Kidney (tissue), 14 donors: Measurements from ENCODE around the gene SLC12A6. TPM values are rescaled to one million over a fixed set of nuclear protein-coding genes. Genes with fewer than 3 reads are reported as not detected.

Source experiments
- DNase-seq, 5 donors: peaks; one replicate each; pipeline ENCODE4 v3.0.0-alpha.2; 2013 to 2020
- FAIRE-seq: peaks from 2 replicates; lab custom pipeline; 2012; peaks lifted over from hg19 to GRCh38; lab: Jason Lieb, UNC
- H3K27ac ChIP-seq, 2 donors: one replicate each; pipeline ENCODE4 v1.7.0; 2013; ENCODE audit warnings: low read depth in 2 of 2, low read length in 2 of 2, inconsistent platforms in 1 of 2
- H3K27me3 ChIP-seq: one replicate; pipeline ENCODE4 v1.7.1; 2013; ENCODE audit warnings: low read length, inconsistent platforms; ENCODE audit not compliant: control insufficient read depth, insufficient read depth
- H3K36me3 ChIP-seq, 3 donors: one replicate each; pipeline versions ENCODE4 v1.7.0 to v1.7.1; 2013; ENCODE audit warnings: low read length in 3 of 3, control low read depth in 1 of 3, inconsistent platforms in 1 of 3; ENCODE audit not compliant: insufficient read depth in 3 of 3, control insufficient read depth in 2 of 3
- H3K4me1 ChIP-seq, 3 donors: one replicate each; pipeline versions ENCODE4 v1.7.0 to v1.7.1; 2013; ENCODE audit warnings: low read length in 3 of 3, inconsistent platforms in 1 of 3, low read depth in 1 of 3; ENCODE audit not compliant: control insufficient read depth in 2 of 3, insufficient read depth in 2 of 3
- H3K4me3 ChIP-seq, 3 donors: one replicate each; pipeline versions ENCODE4 v1.7.0 to v1.8.1; 2013; ENCODE audit warnings: low read length in 3 of 3, control low read depth in 1 of 3, inconsistent platforms in 1 of 3
- H3K9ac ChIP-seq, 3 donors: one replicate each; pipeline versions ENCODE4 v1.7.0 to v1.7.1; 2013; ENCODE audit warnings: low read length in 3 of 3, control low read depth in 1 of 3, inconsistent platforms in 1 of 3
- H3K9me3 ChIP-seq, 3 donors: one replicate each; pipeline versions ENCODE4 v1.7.0 to v1.7.1; 2013; ENCODE audit warnings: low read length in 3 of 3, control low read depth in 1 of 3, inconsistent platforms in 1 of 3; ENCODE audit not compliant: control insufficient read depth in 2 of 3, insufficient read depth in 1 of 3
- CTCF ChIP-seq: IDR thresholded peaks from 3 replicates; pipeline ENCODE4 v1.5.1; 2012; ENCODE audit warnings: mild to moderate bottlenecking, moderate library complexity, borderline replicate concordance; ENCODE audit not compliant: insufficient read depth; ENCODE audit errors: extremely low read depth
- intact Hi-C: fragments of 100-400 bp; cut with DNase I; formaldehyde crosslinking; loops from one replicate; pipeline ENCODE4 v1.11.1; 2022
- polyA plus RNA-seq: library from polyadenylated mRNA; stranded (reverse); fragments of 350-450 nt; fragmentation: Illumina TruSeq; extraction: RNeasy Lipid Tissue Mini Kit (QIAGEN cat#74804); gene quantifications from one replicate; pipeline ENCODE4 v1.2.3, GENCODE V29; 2014; ENCODE audit warnings: low read depth, low replicate concordance; ENCODE audit not compliant: insufficient read depth
- total RNA-seq: library from RNA; stranded (reverse); fragmentation: NEBNext Ultra II Directional; extraction: Animal tissue kit (Norgen Biotek cat#: 25700); gene quantifications from one replicate; pipeline ENCODE4 v1.2.1, GENCODE V29; 2021
- donor health status: control.
- donor health status: control.
- donor health status: control.
- donor health status: control.
- donor health status: control.
- donor health status: DM: yes; HTN: yes; CAD: no.
- donor health status: Normal renal cell carcinoma (clear cell type).

The SLC12A6 gene
- total and polyA plus RNA-seq, 2 donors from 2014 or later: 6.7 to 22.6 TPM

- Histone ChIP-seq H3K27me3 (no peaks in the 10 kb centered on the region), H3K27ac (no peak overlapping the region), H3K9ac (no peak overlapping the region), H3K4me1 (no peaks in the 10 kb centered on the region), H3K4me3 (no peak overlapping the region), H3K9me3 (no peaks in the 10 kb centered on the region), H3K36me3 (no peaks in the 10 kb centered on the region)
- no peak for FAIRE-seq
- intact Hi-C loops: no loop called here
- no peak for DNase-seq
- no peak for TF ChIP-seq CTCF
Measured at GRCh38 chr15:34329006-34329405, 8.6 kb downstream of the SLC12A6 start.

- DNase-seq (no peak), FAIRE-seq (no peak)
- Histone ChIP-seq H3K27ac (no peak overlapping the region), H3K36me3 (no peaks in the 10 kb centered on the region), H3K4me3 (no peak overlapping the region), H3K9me3 (no peaks in the 10 kb centered on the region), H3K4me1 (no peaks in the 10 kb centered on the region), H3K9ac (no peak overlapping the region), H3K27me3 (no peaks in the 10 kb centered on the region)
- intact Hi-C loops: no loop called here
- no peak for TF ChIP-seq CTCF
Measured at GRCh38 chr15:34327906-34328305, 9.7 kb downstream of the SLC12A6 start.

GRCh38 chr15:34325368-34325767, 12.2 kb downstream of the SLC12A6 start:
- no peak for FAIRE-seq
- H3K9ac ChIP-seq: no peak overlapping the region
- intact Hi-C loops: no loop called here
- TF ChIP-seq CTCF: no peak
- no peak for DNase-seq
- H3K36me3 ChIP-seq: no peaks in the 10 kb centered on the region
- H3K4me3 ChIP-seq: no peak overlapping the region
- no peaks in the 10 kb centered on the region for H3K9me3 ChIP-seq
- H3K27ac ChIP-seq: no peak overlapping the region
- no peaks in the 10 kb centered on the region for H3K4me1 ChIP-seq
- no peaks in the 10 kb centered on the region for H3K27me3 ChIP-seq

- Histone ChIP-seq H3K27ac (no peak overlapping the region), H3K9me3 (no peaks in the 10 kb centered on the region), H3K27me3 (no peaks in the 10 kb centered on the region), H3K9ac (no peak overlapping the region), H3K4me1 (no peaks in the 10 kb centered on the region), H3K4me3 (no peak overlapping the region), H3K36me3 (no peaks in the 10 kb centered on the region)
- FAIRE-seq: no peak
- no peak for TF ChIP-seq CTCF
- intact Hi-C loops: no loop called here
- no peak for DNase-seq
Measured at GRCh38 chr15:34324933-34325332, 12.6 kb downstream of the SLC12A6 start.
